Measurements from ENCODE around the gene CTNND2.

The CTNND2 gene

GRCh38 chr5:11547140-11547539, 357.1 kb downstream of the CTNND2 start:
- WGBS (ENCODE audit: extremely low coverage, insufficient coverage, insufficient read length) = no CpG with 5 or more reads among the region's 5 CpGs
- Histone ChIP-seq H3K9me3 (ENCODE audit: insufficient read depth, low read depth, low read length) (no peaks in the 10 kb centered on the region), H3K27ac (ENCODE audit: low read depth, low read length) (no peak overlapping the region), H3K36me3 (ENCODE audit: control insufficient read depth in 1 of 2, insufficient read depth in 2 of 2, low read length in 2 of 2) (no peaks in the 10 kb centered on the region), H3K14ac (ENCODE audit: low read length) (no peak overlapping the region), H2BK120ac (ENCODE audit: insufficient read depth, low read length, poor library complexity) (no peak overlapping the region), H2BK5ac (ENCODE audit: low read depth, low read length, poor library complexity) (no peak overlapping the region), H3K79me2 (ENCODE audit: control insufficient read depth, insufficient read depth, low read length, poor library complexity) (no peaks in the 10 kb centered on the region), H4K12ac (ENCODE audit: low read depth, low read length) (no peak overlapping the region), H3K27me3 (ENCODE audit: insufficient read depth, low read length) (no peaks in the 10 kb centered on the region), H3K79me1 (ENCODE audit: low read length) (no peaks in the 10 kb centered on the region), H4K8ac (ENCODE audit: low read depth, low read length) (no peak overlapping the region), H3K9ac (ENCODE audit: low read length) (no peak overlapping the region), H3K18ac (ENCODE audit: low read length) (no peak overlapping the region), H4K91ac (ENCODE audit: low read depth, low read length) (no peak overlapping the region), H3K4me2 (ENCODE audit: low read length) (no peak overlapping the region), H2BK12ac (ENCODE audit: low read length) (no peak overlapping the region), H3K23ac (ENCODE audit: low read length) (no peak overlapping the region), H3K4me1 (ENCODE audit: control insufficient read depth in 1 of 2, insufficient read depth in 2 of 2, low read length in 2 of 2) (no peaks in the 10 kb centered on the region), H3K4me3 (ENCODE audit: low read depth, low read length) (no peak overlapping the region), H3K4ac (ENCODE audit: low read depth, low read length) (no peak overlapping the region), H2AFZ (ENCODE audit: insufficient read depth, low read length, poor library complexity) (no peak overlapping the region), H2AK5ac (ENCODE audit: low read length) (no peak overlapping the region)
- no peak for DNase-seq

GRCh38 chr5:11540112-11540511, 364.1 kb downstream of the CTNND2 start:
- no peak overlapping the region for H2AK5ac ChIP-seq (ENCODE audit: low read length)
- no peaks in the 10 kb centered on the region for H3K79me2 ChIP-seq (ENCODE audit: control insufficient read depth, insufficient read depth, low read length, poor library complexity)
- H4K12ac ChIP-seq (ENCODE audit: low read depth, low read length) = no peak overlapping the region
- no peaks in the 10 kb centered on the region for H3K27me3 ChIP-seq (ENCODE audit: insufficient read depth, low read length)
- H3K27ac ChIP-seq (ENCODE audit: low read depth, low read length) = no peak overlapping the region
- H2AFZ ChIP-seq (ENCODE audit: insufficient read depth, low read length, poor library complexity) = no peak overlapping the region
- no peaks in the 10 kb centered on the region for H3K4me1 ChIP-seq (ENCODE audit: control insufficient read depth in 1 of 2, insufficient read depth in 2 of 2, low read length in 2 of 2)
- H3K36me3 ChIP-seq (ENCODE audit: control insufficient read depth in 1 of 2, insufficient read depth in 2 of 2, low read length in 2 of 2) = no peaks in the 10 kb centered on the region
- no peaks in the 10 kb centered on the region for H3K9me3 ChIP-seq (ENCODE audit: insufficient read depth, low read depth, low read length)
- no peak overlapping the region for H3K23ac ChIP-seq (ENCODE audit: low read length)
- H2BK5ac ChIP-seq (ENCODE audit: low read depth, low read length, poor library complexity) = no peak overlapping the region
- H3K4me3 ChIP-seq (ENCODE audit: low read depth, low read length) = no peak overlapping the region
- H3K79me1 ChIP-seq (ENCODE audit: low read length) = no peaks in the 10 kb centered on the region
- no peak overlapping the region for H2BK12ac ChIP-seq (ENCODE audit: low read length)
- no peak overlapping the region for H4K8ac ChIP-seq (ENCODE audit: low read depth, low read length)
- no peak overlapping the region for H3K4ac ChIP-seq (ENCODE audit: low read depth, low read length)
- WGBS (ENCODE audit: extremely low coverage, insufficient coverage, insufficient read length) = no CpG with 5 or more reads among the region's 5 CpGs
- H4K91ac ChIP-seq (ENCODE audit: low read depth, low read length) = no peak overlapping the region
- H3K4me2 ChIP-seq (ENCODE audit: low read length) = no peak overlapping the region
- no peak overlapping the region for H3K14ac ChIP-seq (ENCODE audit: low read length)
- no peak for DNase-seq
- no peak overlapping the region for H3K18ac ChIP-seq (ENCODE audit: low read length)
- H3K9ac ChIP-seq (ENCODE audit: low read length) = no peak overlapping the region
- no peak overlapping the region for H2BK120ac ChIP-seq (ENCODE audit: insufficient read depth, low read length, poor library complexity)

GRCh38 chr5:11531811-11532555, 372.3 kb downstream of the CTNND2 start:
- Histone ChIP-seq H2AK5ac (ENCODE audit: low read length) (no peak overlapping the region), H3K36me3 (ENCODE audit: control insufficient read depth in 1 of 2, insufficient read depth in 2 of 2, low read length in 2 of 2) (no peaks in the 10 kb centered on the region), H4K8ac (ENCODE audit: low read depth, low read length) (no peak overlapping the region), H3K27me3 (ENCODE audit: insufficient read depth, low read length) (no peaks in the 10 kb centered on the region), H3K18ac (ENCODE audit: low read length) (no peak overlapping the region), H3K79me1 (ENCODE audit: low read length) (no peaks in the 10 kb centered on the region), H2BK12ac (ENCODE audit: low read length) (no peak overlapping the region), H2AFZ (ENCODE audit: insufficient read depth, low read length, poor library complexity) (no peak overlapping the region), H2BK120ac (ENCODE audit: insufficient read depth, low read length, poor library complexity) (no peak overlapping the region), H4K91ac (ENCODE audit: low read depth, low read length) (no peak overlapping the region), H3K9me3 (ENCODE audit: insufficient read depth, low read depth, low read length) (no peaks in the 10 kb centered on the region), H3K9ac (ENCODE audit: low read length) (no peak overlapping the region), H3K4me1 (ENCODE audit: control insufficient read depth in 1 of 2, insufficient read depth in 2 of 2, low read length in 2 of 2) (peaks cover 0 to 1% of the 10 kb centered on the region in 2 experiments), H3K14ac (ENCODE audit: low read length) (no peak overlapping the region), H4K12ac (ENCODE audit: low read depth, low read length) (no peak overlapping the region), H3K4ac (ENCODE audit: low read depth, low read length) (no peak overlapping the region), H3K27ac (ENCODE audit: low read depth, low read length) (no peak overlapping the region), H3K23ac (ENCODE audit: low read length) (no peak overlapping the region), H3K4me2 (ENCODE audit: low read length) (no peak overlapping the region), H3K79me2 (ENCODE audit: control insufficient read depth, insufficient read depth, low read length, poor library complexity) (no peaks in the 10 kb centered on the region), H2BK5ac (ENCODE audit: low read depth, low read length, poor library complexity) (no peak overlapping the region), H3K4me3 (ENCODE audit: low read depth, low read length) (no peak overlapping the region)
- DNase-seq = no peak
- no CpG with 5 or more reads among the region's 4 CpGs for WGBS (ENCODE audit: extremely low coverage, insufficient coverage, insufficient read length)

GRCh38 chr5:11528720-11529119, 375.5 kb downstream of the CTNND2 start:
- Histone ChIP-seq H3K23ac (ENCODE audit: low read length) (no peak overlapping the region), H3K79me1 (ENCODE audit: low read length) (peaks cover 2% of the 10 kb centered on the region), H4K91ac (ENCODE audit: low read depth, low read length) (no peak overlapping the region), H3K79me2 (ENCODE audit: control insufficient read depth, insufficient read depth, low read length, poor library complexity) (no peaks in the 10 kb centered on the region), H3K27ac (ENCODE audit: low read depth, low read length) (no peak overlapping the region), H3K27me3 (ENCODE audit: insufficient read depth, low read length) (no peaks in the 10 kb centered on the region), H3K9ac (ENCODE audit: low read length) (no peak overlapping the region), H3K4me1 (ENCODE audit: control insufficient read depth in 1 of 2, insufficient read depth in 2 of 2, low read length in 2 of 2) (peaks cover 5 to 10% of the 10 kb centered on the region in 2 experiments), H2AFZ (ENCODE audit: insufficient read depth, low read length, poor library complexity) (no peak overlapping the region), H3K4me3 (ENCODE audit: low read depth, low read length) (no peak overlapping the region), H2BK5ac (ENCODE audit: low read depth, low read length, poor library complexity) (no peak overlapping the region), H2BK12ac (ENCODE audit: low read length) (no peak overlapping the region), H2AK5ac (ENCODE audit: low read length) (no peak overlapping the region), H3K4me2 (ENCODE audit: low read length) (no peak overlapping the region), H2BK120ac (ENCODE audit: insufficient read depth, low read length, poor library complexity) (no peak overlapping the region), H4K8ac (ENCODE audit: low read depth, low read length) (no peak overlapping the region), H3K14ac (ENCODE audit: low read length) (no peak overlapping the region), H3K36me3 (ENCODE audit: control insufficient read depth in 1 of 2, insufficient read depth in 2 of 2, low read length in 2 of 2) (no peaks in the 10 kb centered on the region), H3K18ac (ENCODE audit: low read length) (no peak overlapping the region), H3K9me3 (ENCODE audit: insufficient read depth, low read depth, low read length) (no peaks in the 10 kb centered on the region), H4K12ac (ENCODE audit: low read depth, low read length) (no peak overlapping the region), H3K4ac (ENCODE audit: low read depth, low read length) (no peak overlapping the region)
- no peak for DNase-seq
- WGBS (ENCODE audit: extremely low coverage, insufficient coverage, insufficient read length) = no CpG with 5 or more reads among the region's 7 CpGs
